Embryonic facial prominence (tissue), 1 donor: Measurements from ENCODE around the gene ZNF784.

Experiments used
- DNase-seq: peaks from one replicate; pipeline ENCODE4 v3.0.0-alpha.2; 2016; ENCODE audit errors: extremely low spot score

Gene ZNF784

GRCh38 chr19:55624109-55625003 is at the start of gene ZNF784:
Gene ZNF784, minus strand, starts transcription at chr19:55624566. Its CDS starts 5 bp downstream, at chr19:55624561.
- peak; percentile 91 for DNase-seq

DNA sequence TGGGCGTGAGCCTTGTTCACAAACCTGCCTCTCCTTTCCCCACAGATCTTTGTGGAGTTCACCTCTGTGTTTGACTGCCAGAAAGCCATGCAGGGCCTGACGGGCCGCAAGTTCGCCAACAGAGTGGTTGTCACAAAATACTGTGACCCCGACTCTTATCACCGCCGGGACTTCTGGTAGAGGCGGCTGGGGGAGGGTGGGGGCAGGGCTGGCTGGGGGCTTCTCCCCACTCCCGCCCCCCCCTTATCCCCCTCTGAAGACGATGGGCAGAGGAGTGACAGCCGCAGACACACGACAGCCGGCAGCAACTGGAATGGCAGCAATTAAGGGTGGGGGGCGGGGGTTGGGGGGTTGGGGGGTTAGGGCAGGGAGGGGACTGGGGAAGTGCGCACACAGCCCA is 49.5 kb upstream of the ZNF784 start:
- DNase-seq = no peak

DNA sequence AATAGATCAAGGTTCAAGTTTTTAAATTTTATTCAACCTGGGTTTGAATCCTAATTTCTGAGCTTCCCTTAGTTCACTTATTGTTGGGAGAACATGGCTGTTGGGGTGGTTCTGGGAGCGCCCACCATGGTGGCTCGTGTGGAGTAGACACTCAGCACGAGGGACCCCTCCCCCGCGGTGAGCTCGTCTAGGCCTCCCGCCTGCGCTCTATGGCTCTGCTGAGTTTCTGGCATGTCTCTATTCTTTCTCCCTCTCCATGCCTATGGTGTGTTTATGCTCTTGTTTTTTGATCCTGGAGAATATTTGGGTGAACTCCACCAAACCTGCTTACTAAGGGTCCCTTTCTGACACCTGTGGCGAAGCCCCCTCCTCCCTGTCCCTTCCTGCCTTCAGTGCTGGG is 49.1 kb upstream of the ZNF784 start:
- DNase-seq = no peak

DNA sequence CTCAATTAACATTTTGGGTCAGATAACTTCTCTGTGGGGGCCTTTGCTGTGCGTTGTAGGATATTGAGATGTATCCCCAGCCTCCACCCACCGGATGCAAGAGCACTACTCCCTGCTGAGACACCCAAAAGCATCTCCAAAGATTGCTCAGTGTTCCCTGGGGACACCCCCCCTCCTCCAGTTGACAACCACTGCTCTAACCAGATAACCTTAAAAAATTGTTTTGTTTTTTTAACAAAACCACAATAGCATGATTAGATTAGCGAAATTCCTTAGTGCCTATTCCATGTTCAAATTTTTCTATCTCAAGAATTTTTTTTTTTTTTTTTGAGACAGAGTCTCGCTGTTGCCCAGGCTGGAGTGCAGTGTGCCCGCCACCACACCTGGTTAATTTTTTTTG is 48.1 kb upstream of the ZNF784 start:
- DNase-seq = no peak

GRCh38 chr19:55671054-55671378 is 46.6 kb upstream of the ZNF784 start:
- DNase-seq = no peak

- no peak for DNase-seq
Measured at GRCh38 chr19:55670280-55671053, 46.1 kb upstream of the ZNF784 start.

GRCh38 chr19:55669418-55670279 is 45.3 kb upstream of the ZNF784 start:
- no peak for DNase-seq

- no peak for DNase-seq
Measured at GRCh38 chr19:55668603-55669348, 44.4 kb upstream of the ZNF784 start.

DNA sequence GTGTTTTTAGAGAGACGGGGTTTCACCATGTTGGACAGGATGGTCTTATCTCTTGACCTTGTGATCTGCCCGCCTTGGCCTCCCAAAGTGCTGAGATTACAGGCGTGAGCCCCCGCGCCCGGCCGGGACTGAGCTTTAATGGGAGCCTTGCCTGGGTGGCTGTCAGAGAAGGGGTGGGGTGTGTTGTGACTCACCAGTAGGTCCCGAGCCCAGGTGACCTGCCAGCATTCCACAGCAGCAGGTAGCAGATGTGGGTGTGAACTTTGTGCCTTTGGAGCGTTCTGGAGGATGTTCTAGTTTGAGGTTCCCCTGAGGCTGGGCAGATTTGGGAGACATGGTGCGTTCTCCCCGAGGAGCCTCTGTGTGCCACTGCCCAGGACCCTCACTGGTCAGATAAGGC is 43.6 kb upstream of the ZNF784 start:
- DNase-seq = no peak

GRCh38 chr19:55667511-55667910 is 43.1 kb upstream of the ZNF784 start:
- no peak for DNase-seq

DNA sequence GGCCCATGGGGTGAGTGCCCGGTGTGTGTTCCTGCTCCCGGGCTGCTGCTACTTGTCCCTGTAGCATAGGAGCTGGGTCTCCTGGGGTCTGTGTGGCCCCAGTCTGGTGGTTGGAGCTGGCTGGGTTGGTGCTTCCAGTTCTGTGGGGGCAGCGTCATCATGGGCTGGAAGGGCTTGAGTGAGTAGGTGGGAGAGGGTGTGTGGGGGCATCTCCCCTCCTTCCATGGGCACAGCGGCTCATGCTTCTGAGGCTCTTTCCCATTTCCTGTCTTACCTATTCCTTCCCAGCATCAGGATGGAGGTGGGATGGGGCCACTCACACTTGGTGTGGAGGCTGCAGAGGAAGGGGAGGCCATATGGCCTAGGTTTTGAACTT is 42.6 kb upstream of the ZNF784 start:
- no peak for DNase-seq

GRCh38 chr19:55666343-55667005 is 42.1 kb upstream of the ZNF784 start:
- DNase-seq = no peak

DNA sequence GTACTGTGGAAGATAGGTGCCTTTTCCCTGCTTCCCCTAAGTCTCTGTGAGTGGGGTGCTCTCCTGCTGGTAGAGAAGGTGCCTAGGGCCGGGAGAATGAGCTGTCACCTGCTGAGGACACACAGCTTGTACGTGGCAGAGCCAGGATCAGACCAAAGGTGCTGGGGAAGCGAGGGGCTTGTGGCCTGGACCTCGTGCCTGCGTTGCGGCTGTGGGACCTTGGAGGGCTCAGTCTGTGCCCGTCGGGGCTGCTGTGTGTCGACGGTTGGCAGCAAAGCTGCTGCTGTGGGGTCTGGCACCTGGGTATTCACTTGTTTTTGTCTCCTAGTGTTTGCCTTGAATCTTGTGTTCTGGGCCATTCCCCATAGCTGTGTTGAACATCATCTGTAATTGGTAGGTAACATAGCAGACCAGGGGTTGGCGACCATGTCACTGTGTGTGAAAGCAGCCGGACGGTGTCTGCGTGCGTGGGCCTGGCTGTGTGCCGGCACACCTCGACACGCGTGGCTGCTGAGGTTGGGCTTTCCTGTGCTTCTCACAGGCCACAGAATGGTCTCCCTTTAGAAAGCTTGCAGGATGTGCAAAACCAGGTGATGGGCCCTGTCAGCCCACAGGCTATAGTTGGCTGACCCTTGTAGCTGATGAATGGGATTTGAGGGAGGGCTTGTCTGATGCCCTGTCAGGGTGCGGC is 39.6 kb upstream of the ZNF784 start:
- DNase-seq = no peak

- no peak for DNase-seq
Measured at GRCh38 chr19:55661826-55662225, 37.5 kb upstream of the ZNF784 start.

- no peak for DNase-seq
Measured at GRCh38 chr19:55660991-55661390, 36.6 kb upstream of the ZNF784 start.

GRCh38 chr19:55660404-55660803 is 36.0 kb upstream of the ZNF784 start:
- DNase-seq = no peak

GRCh38 chr19:55659822-55660221 is 35.5 kb upstream of the ZNF784 start:
- no peak for DNase-seq

DNA sequence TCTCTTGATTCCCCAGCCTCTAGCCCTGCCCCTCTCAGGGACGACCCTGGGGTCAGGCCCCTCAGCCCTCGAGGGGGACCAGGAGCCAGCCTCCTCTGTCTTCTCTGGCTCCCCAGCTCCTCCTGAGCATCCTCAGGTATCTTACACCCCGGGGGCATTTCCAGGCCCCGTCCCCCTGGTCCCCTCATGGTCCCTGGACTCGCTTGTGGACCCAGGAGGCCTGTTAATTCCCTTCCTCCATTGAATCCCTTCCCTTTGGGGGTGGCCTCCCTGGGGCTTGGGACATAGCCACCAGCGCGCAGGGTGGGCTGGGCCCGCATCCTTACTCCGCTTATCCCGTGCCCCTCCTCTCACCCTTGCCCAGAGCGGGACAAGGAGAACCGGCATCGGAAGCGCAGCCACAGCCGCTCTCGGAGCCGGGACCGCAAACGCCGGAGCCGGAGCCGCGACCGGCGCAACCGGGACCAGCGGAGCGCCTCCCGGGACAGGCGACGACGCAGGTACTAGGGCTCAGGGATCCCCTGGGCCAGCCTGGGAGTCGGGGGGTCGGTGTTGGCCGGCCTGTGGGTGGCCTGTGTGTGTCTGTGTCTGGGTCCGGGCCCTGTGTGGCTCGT is 34.6 kb upstream of the ZNF784 start:
- DNase-seq = no peak

GRCh38 chr19:55656988-55657747 is 32.8 kb upstream of the ZNF784 start:
- no peak for DNase-seq
